ENCODE results near the gene TIPRL.

DNA sequence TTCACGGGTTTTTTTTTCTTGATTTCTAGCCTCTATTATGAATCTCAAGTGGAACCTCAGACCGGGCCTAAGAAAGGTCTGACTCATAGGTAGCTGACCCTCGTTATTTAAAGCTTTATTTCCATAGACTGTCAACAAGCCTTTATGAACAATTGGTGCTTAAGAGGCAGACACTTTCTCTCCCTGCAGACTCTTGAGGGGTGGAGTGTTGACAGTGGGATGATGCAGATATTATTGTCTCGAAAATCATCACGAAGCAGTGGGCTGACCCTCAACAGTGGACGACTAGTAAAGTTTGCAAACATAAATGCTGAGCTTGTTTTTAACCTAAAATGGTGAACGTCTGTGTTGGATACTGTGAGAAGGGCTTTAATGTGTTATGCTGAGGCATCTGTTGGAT, 48.9 kb downstream of the TIPRL start:
- TF ChIP-seq CTCF (IDR thresholded peaks at IDR 0.05) (no peak), POLR2A (IDR thresholded peaks at IDR 0.05) (no peak)

All from thyroid gland (tissue), 4 donors.